OCI-LY3 (cell line): ENCODE measurements around the gene SCAF1.

Source experiments
- EZH2phosphoT487 ChIP-seq: fragments of 200-600 bp; shearing (Covaris generic); IDR thresholded peaks from 2 replicates; pipeline ENCODE4 v1.6.1; 2018; ENCODE audit warnings: antibody characterized with exemption, mixed run types, low read depth
- TF ChIP-seq, protein P1 (sequence below): fragments of 200-600, 300-600 bp; sonication (generic); IDR thresholded peaks from 2 replicates; pipeline ENCODE4 v1.5.1; 2014; ENCODE audit warnings: antibody characterized with exemption, low read length, low read depth

GRCh38 chr19:49653466-49653806 lies 11.4 kb downstream of the SCAF1 start:
- TF ChIP-seq, protein P1, sequence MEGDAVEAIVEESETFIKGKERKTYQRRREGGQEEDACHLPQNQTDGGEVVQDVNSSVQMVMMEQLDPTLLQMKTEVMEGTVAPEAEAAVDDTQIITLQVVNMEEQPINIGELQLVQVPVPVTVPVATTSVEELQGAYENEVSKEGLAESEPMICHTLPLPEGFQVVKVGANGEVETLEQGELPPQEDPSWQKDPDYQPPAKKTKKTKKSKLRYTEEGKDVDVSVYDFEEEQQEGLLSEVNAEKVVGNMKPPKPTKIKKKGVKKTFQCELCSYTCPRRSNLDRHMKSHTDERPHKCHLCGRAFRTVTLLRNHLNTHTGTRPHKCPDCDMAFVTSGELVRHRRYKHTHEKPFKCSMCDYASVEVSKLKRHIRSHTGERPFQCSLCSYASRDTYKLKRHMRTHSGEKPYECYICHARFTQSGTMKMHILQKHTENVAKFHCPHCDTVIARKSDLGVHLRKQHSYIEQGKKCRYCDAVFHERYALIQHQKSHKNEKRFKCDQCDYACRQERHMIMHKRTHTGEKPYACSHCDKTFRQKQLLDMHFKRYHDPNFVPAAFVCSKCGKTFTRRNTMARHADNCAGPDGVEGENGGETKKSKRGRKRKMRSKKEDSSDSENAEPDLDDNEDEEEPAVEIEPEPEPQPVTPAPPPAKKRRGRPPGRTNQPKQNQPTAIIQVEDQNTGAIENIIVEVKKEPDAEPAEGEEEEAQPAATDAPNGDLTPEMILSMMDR: no peak
- TF ChIP-seq EZH2phosphoT487: no peak
